RWPE2 (cell line): ENCODE results near the gene NDUFB2.
A peak's percentile ranks its signal among the peaks of the same experiment; 100 is the strongest.

Source experiments
- ATAC-seq: fragments of 200-7000 bp; cut with Tn5 transposase; 3 replicates; pipeline ENCODE4 v1.9.1; 2021; ENCODE audit warnings: low read depth
- DNase-seq: peaks from one replicate; pipeline ENCODE4 v3.0.0-alpha.2; 2020; ENCODE audit warnings: low spot score
- H3K27ac ChIP-seq: fragments of 450-650 bp; 2 replicates; pipeline ENCODE4 v1.5.1; 2017; ENCODE audit warnings: mild to moderate bottlenecking; ENCODE audit not compliant: poor library complexity, severe bottlenecking
- H3K27me3 ChIP-seq: fragments of 250-450 bp; sonication (Bioruptor Pico); 2 replicates; pipeline ENCODE4 v1.5.1; 2021; ENCODE audit warnings: mild to moderate bottlenecking, moderate library complexity; ENCODE audit not compliant: insufficient read depth, poor library complexity, severe bottlenecking
- H3K36me3 ChIP-seq: fragments of 250-450 bp; sonication (Bioruptor Pico); 2 replicates; pipeline ENCODE4 v1.5.1; 2020; ENCODE audit warnings: low read depth, mild to moderate bottlenecking, moderate library complexity
- H3K4me1 ChIP-seq: fragments of 250-450 bp; sonication (Bioruptor Pico); 2 replicates; pipeline ENCODE4 v1.5.1; 2021; ENCODE audit warnings: mild to moderate bottlenecking, moderate library complexity; ENCODE audit not compliant: insufficient read depth, poor library complexity, severe bottlenecking
- H3K4me3 ChIP-seq: fragments of 250-450 bp; sonication (Bioruptor Pico); 2 replicates; pipeline ENCODE4 v1.5.1; 2021; ENCODE audit warnings: mild to moderate bottlenecking, moderate library complexity; ENCODE audit not compliant: severe bottlenecking
- H3K9me3 ChIP-seq: fragments of 250-450 bp; sonication (Bioruptor Pico); 2 replicates; pipeline ENCODE4 v1.5.1; 2021; ENCODE audit warnings: mild to moderate bottlenecking, moderate library complexity; ENCODE audit not compliant: severe bottlenecking
- CTCF ChIP-seq: fragments of 450-650 bp; IDR thresholded peaks from one replicate; pipeline ENCODE4 v1.5.1; 2017; ENCODE audit warnings: mild to moderate bottlenecking, moderate library complexity; ENCODE audit not compliant: poor library complexity, severe bottlenecking

The NDUFB2 gene

GRCh38 chr7:140671966-140672365 lies 24.5 kb upstream of the NDUFB2 start:
- H3K27me3 ChIP-seq = no peaks in the 10 kb centered on the region
- H3K4me3 ChIP-seq = no peak overlapping the region
- peaks cover 9% of the 10 kb centered on the region for H3K4me1 ChIP-seq
- H3K27ac ChIP-seq = no peak overlapping the region
- no peak for DNase-seq
- no peak for ATAC-seq
- no peak for TF ChIP-seq CTCF
- H3K9me3 ChIP-seq = no peaks in the 10 kb centered on the region
- peaks cover 12% of the 10 kb centered on the region for H3K36me3 ChIP-seq

DNA sequence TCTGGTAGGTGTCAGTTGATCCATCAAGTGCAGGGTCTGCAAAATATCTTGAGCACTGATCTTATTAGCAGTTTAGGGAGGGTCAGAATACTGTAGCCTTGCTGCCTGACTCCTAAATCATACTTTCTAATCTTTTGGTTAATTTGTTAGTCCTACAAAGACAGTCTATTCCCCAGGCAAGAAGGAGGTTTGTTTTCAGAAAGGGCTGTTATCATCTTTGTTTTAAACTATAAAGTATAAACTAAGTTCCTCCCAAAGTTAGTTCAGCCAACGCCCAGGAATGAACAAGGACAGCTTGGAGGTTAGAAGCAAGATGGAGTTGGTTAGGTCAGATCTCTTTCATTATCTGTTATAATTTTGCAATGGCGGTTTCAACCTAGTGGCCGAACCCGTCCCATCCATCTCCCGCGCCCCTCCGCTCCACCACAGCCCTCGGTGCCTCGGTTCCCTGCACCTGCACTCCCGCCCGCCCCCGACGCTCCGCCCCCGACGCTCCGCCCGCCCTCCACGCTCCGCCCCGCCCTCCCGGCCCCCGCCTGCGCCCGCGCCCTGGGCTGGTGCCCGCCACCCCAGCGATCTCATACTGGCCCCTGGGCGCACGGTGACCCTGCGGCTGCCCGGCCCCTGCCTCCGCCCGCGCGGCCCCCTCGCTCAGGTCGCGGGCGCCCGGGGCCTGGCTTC lies 24.0 kb upstream of the NDUFB2 start, which contains the start of gene ADCK2:
Gene ADCK2 (plus strand): TSS at position 564 of the 681 bp plus-strand sequence. CDS start 386 bp downstream, outside the sequence.
- TF ChIP-seq CTCF = no peak
- H3K4me1 ChIP-seq = peaks cover 9% of the 10 kb centered on the region

GRCh38 chr7:140673063-140673773 lies 23.3 kb upstream of the NDUFB2 start:
- Histone ChIP-seq H3K4me3 (peak overlapping the region; percentile 83), H3K27ac (peak overlapping the region; percentile 49), H3K4me1 (peaks cover 9% of the 10 kb centered on the region), H3K9me3 (no peaks in the 10 kb centered on the region), H3K27me3 (no peaks in the 10 kb centered on the region), H3K36me3 (peaks cover 17% of the 10 kb centered on the region)
- TF ChIP-seq CTCF = no peak
- DNase-seq = no peak
- peak; percentile 78 for ATAC-seq

More for the DNA sequence above, 24.0 kb upstream of the NDUFB2 start, which contains the start of gene ADCK2:
- Histone ChIP-seq H3K27ac (peak within 1 kb of the TSS; percentile 49), H3K9me3 (no peaks in the 10 kb centered on the region), H3K4me3 (peak within 1 kb of the TSS; percentile 83), H3K27me3 (no peaks in the 10 kb centered on the region), H3K36me3 (peaks cover 14% of the 10 kb centered on the region)
- ATAC-seq = peak; percentile 61
- DNase-seq = no peak

DNA sequence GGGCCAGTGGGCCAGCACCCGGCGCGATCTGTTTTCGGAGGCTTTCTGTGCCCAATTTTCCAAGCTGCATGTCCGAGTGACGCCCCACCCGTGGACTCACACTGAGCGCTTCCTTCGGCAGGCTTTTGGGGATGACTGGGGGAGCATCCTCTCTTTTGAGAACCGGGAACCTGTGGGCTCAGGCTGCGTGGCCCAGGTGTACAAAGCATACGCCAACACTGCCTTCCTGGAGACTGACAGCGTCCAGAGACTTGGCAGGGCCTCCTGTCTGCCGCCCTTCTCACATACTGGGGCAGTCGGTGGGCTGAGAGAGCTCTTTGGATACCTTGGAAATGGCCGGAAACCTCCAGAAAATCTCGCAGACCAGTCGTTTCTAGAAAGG lies 22.7 kb upstream of the NDUFB2 start:
- Histone ChIP-seq H3K4me3 (peak overlapping the region; percentile 83), H3K27me3 (no peaks in the 10 kb centered on the region), H3K27ac (peak overlapping the region; percentile 49), H3K9me3 (no peaks in the 10 kb centered on the region), H3K4me1 (peaks cover 9% of the 10 kb centered on the region), H3K36me3 (peaks cover 17% of the 10 kb centered on the region)
- DNase-seq = no peak
- peak; percentile 41 for ATAC-seq
- no peak for TF ChIP-seq CTCF
